Gastroesophageal sphincter (tissue), 3 donors: Measurements from ENCODE around the gene SCCPDH.
"Not testable (repeated sequence)": the region's sequence is repeated elsewhere in the genome, so short reads cannot be mapped to it uniquely, and the experiment has no call there.

Experiments used
- EP300 ChIP-seq: sonication (generic); formaldehyde crosslinking; IDR thresholded peaks from one replicate; pipeline ENCODE4 v1.6.1; 2017; ENCODE audit warnings: antibody characterized with exemption, mild to moderate bottlenecking
- POLR2A ChIP-seq, 2 donors: fragments of 450-650 bp; IDR thresholded peaks; one replicate each; pipeline ENCODE4 v1.6.1; 2017; ENCODE audit warnings: antibody characterized with exemption in 2 of 2, mild to moderate bottlenecking in 2 of 2, moderate library complexity in 1 of 2
- TF ChIP-seq, protein P1 (sequence below), 4 experiments: fragments of 200-600 bp in 2 of 4; fragments of 450-650 bp in 2 of 4; sonication (generic) in 1 of 4; IDR thresholded peaks; one replicate each; pipeline ENCODE4 v1.5.1; 2017 to 2019; ENCODE audit warnings: antibody characterized with exemption in 4 of 4, mild to moderate bottlenecking in 2 of 4, moderate library complexity in 2 of 4

DNA sequence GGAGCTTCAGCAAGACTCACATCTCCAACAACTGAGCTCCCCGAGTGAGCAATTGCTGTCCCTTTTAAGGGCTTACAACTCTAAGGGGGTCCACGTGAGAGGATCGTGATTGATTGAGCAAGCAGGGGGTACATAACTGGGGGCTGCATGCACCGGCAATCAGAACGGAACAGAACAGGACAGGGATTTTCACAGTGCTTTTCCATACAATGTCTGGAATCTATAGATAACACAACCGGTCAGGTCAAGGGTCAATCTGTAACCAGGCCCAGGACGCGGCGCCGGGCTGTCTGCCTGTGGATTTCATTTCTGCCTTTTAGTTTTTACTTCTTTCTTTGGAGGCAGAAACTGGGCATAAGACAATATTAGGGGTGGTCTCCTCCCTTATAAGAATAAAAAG is 21.9 kb downstream of the SCCPDH start:
- TF ChIP-seq, protein P1, sequence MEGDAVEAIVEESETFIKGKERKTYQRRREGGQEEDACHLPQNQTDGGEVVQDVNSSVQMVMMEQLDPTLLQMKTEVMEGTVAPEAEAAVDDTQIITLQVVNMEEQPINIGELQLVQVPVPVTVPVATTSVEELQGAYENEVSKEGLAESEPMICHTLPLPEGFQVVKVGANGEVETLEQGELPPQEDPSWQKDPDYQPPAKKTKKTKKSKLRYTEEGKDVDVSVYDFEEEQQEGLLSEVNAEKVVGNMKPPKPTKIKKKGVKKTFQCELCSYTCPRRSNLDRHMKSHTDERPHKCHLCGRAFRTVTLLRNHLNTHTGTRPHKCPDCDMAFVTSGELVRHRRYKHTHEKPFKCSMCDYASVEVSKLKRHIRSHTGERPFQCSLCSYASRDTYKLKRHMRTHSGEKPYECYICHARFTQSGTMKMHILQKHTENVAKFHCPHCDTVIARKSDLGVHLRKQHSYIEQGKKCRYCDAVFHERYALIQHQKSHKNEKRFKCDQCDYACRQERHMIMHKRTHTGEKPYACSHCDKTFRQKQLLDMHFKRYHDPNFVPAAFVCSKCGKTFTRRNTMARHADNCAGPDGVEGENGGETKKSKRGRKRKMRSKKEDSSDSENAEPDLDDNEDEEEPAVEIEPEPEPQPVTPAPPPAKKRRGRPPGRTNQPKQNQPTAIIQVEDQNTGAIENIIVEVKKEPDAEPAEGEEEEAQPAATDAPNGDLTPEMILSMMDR (IDR thresholded peaks at IDR 0.05) = not testable (repeated sequence)
- not testable (repeated sequence) for TF ChIP-seq EP300; POLR2A (IDR thresholded peaks at IDR 0.05)
